ENCODE measurements around the gene PRELP.

DNA sequence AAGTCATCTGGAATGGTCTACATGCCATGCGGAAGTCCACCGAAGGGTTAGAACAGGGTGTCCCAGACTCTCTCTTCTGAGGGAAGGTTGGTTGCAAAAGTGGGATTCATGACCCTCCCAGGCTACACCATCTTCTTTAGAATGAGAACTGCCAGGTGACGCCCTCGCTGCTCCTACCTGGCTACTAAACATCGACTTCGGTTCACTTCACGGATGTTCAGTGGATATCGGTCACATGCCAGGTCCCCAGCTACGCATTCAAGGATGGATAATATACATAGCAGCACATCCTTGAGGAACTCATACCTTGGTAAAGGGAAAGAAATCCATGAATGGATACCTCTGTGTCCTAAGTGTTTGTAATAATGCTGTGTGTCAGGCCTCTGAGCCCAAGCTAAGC, 15.0 kb downstream of the PRELP start:
- TF ChIP-seq, protein P1, sequence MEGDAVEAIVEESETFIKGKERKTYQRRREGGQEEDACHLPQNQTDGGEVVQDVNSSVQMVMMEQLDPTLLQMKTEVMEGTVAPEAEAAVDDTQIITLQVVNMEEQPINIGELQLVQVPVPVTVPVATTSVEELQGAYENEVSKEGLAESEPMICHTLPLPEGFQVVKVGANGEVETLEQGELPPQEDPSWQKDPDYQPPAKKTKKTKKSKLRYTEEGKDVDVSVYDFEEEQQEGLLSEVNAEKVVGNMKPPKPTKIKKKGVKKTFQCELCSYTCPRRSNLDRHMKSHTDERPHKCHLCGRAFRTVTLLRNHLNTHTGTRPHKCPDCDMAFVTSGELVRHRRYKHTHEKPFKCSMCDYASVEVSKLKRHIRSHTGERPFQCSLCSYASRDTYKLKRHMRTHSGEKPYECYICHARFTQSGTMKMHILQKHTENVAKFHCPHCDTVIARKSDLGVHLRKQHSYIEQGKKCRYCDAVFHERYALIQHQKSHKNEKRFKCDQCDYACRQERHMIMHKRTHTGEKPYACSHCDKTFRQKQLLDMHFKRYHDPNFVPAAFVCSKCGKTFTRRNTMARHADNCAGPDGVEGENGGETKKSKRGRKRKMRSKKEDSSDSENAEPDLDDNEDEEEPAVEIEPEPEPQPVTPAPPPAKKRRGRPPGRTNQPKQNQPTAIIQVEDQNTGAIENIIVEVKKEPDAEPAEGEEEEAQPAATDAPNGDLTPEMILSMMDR (IDR thresholded peaks at IDR 0.05) = no peak
- TF ChIP-seq POLR2AphosphoS5 (IDR thresholded peaks at IDR 0.05; ENCODE audit: insufficient read depth in 1 of 2, low read depth in 1 of 2) (no peak), POLR2A (IDR thresholded peaks at IDR 0.05) (no peak)
